Measurements from ENCODE around the gene PDIK1L. TPM values are rescaled to one million over a fixed set of nuclear protein-coding genes. Genes with fewer than 3 reads are reported as not detected.
A peak's percentile ranks its signal among the peaks of the same experiment; 100 is the strongest.

Gene PDIK1L
- total and polyA plus RNA-seq, 9 of the 15 experiments (the other 6 are each of a cell fraction or from before 2014, with no cell fraction given): 12.8 to 30.2 (median 21.5) TPM

- TF ChIP-seq PRDM10 (IDR thresholded peaks at IDR 0.05; ENCODE audit: partially characterized antibody) (no peak), TGIF2 (CRISPR knock-in tag; IDR thresholded peaks at IDR 0.05) (no peak), MED1 (CRISPR knock-in tag; IDR thresholded peaks at IDR 0.05; ENCODE audit: borderline replicate concordance) (no peak), MAX (CRISPR knock-in tag; IDR thresholded peaks at IDR 0.05) (no peak), NFIX (CRISPR knock-in tag; IDR thresholded peaks at IDR 0.05; ENCODE audit: low read depth) (0 out of 2 replicates have a peak, but pooled peaks have one; percentile 5), ZBED1 (IDR thresholded peaks at IDR 0.05) (no peak), HNRNPL (IDR thresholded peaks at IDR 0.05; ENCODE audit: low read depth, low read length) (no peak), CHCHD3 (CRISPR knock-in tag; IDR thresholded peaks at IDR 0.05) (no peak), DPF2 (IDR thresholded peaks at IDR 0.05) (no peak), THRAP3 (IDR thresholded peaks at IDR 0.05; ENCODE audit: borderline replicate concordance) (no peak), CHD1 (IDR thresholded peaks at IDR 0.05; ENCODE audit: low read length) (no peak), RAD51 (IDR thresholded peaks at IDR 0.05; ENCODE audit: borderline replicate concordance, low read depth) (no peak), SREBF2 (CRISPR knock-in tag; IDR thresholded peaks at IDR 0.05) (no peak), POLR2AphosphoS2 (IDR thresholded peaks at IDR 0.05; ENCODE audit: low read length) (no peak), SIRT6 (IDR thresholded peaks at IDR 0.05; ENCODE audit: low read depth, low read length) (no peak), PTRF (tag; IDR thresholded peaks at IDR 0.05) (peak; percentile 78), E2F3 (CRISPR knock-in tag; IDR thresholded peaks at IDR 0.05) (no peak), HNRNPH1 (optimal IDR thresholded peaks at IDR 0.05; ENCODE audit: low read depth, low read length) (no peak), KHSRP (IDR thresholded peaks at IDR 0.05) (no peak), ZZZ3 (IDR thresholded peaks at IDR 0.05) (no peak), PHF20 (IDR thresholded peaks at IDR 0.05; ENCODE audit: partially characterized antibody) (no peak), BRD9 (IDR thresholded peaks at IDR 0.05; ENCODE audit: low read depth, partially characterized antibody) (peak; percentile 35)
- TF ChIP-seq, protein P1, sequence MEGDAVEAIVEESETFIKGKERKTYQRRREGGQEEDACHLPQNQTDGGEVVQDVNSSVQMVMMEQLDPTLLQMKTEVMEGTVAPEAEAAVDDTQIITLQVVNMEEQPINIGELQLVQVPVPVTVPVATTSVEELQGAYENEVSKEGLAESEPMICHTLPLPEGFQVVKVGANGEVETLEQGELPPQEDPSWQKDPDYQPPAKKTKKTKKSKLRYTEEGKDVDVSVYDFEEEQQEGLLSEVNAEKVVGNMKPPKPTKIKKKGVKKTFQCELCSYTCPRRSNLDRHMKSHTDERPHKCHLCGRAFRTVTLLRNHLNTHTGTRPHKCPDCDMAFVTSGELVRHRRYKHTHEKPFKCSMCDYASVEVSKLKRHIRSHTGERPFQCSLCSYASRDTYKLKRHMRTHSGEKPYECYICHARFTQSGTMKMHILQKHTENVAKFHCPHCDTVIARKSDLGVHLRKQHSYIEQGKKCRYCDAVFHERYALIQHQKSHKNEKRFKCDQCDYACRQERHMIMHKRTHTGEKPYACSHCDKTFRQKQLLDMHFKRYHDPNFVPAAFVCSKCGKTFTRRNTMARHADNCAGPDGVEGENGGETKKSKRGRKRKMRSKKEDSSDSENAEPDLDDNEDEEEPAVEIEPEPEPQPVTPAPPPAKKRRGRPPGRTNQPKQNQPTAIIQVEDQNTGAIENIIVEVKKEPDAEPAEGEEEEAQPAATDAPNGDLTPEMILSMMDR (IDR thresholded peaks at IDR 0.05 in 2 of 3, conservative IDR thresholded peaks at IDR 0.05 in 1 of 3; ENCODE audit: insufficient read depth in 2 of 3, low read depth in 1 of 3, low read length in 3 of 3): no peak
These were observed 13.1 kb downstream of the PDIK1L start (continued) for GRCh38 chr1:26124418-26125331.
